GM10266 (cell line): Measurements from ENCODE around the gene ADTRP.

Experiments used
- DNase-seq: peaks from one replicate; pipeline ENCODE4 v3.0.0; 2012; ENCODE audit errors: extremely low spot score
- TF ChIP-seq, protein P1 (sequence below): IDR thresholded peaks from 2 replicates; pipeline ENCODE4 v1.5.1; 2012; ENCODE audit warnings: mild to moderate bottlenecking, low read depth; ENCODE audit not compliant: control insufficient read depth, insufficient read depth; ENCODE audit errors: missing control alignments

The ADTRP gene

DNA sequence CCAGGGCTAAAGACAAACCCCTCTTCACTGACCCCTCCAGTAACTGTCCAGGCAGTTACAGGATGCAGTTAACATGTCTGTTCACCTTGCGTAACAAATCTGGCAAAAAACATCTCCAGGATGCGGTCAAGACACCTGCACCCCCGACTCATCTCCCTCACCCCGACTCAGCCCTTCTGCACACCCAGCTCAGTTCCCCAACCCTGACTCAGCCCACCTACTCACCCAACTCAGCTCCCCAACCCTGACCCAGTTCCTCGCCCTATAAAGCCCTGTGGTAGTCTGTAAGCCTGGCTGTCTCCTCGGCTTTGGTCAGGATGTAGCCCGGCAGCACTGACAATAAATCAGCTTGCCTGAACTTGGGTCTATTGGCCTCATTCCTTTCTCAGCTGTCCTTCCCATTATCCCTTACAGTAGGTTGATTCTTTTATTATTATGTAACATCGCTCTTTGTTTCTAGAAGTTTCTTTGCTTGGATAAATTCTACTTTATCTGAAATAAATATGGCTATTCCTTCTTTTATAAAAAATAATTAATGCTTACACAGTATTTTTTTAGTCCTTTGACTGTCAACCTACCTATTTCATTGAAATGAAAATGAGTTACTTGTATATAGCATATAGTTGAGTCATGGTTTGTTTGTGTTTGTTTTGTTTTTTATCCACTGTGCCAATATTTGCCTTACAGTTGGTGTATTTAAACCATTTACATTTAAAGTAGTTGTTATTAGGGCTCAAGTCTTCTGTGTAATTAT lies 12.9 kb upstream of the ADTRP start:
- TF ChIP-seq, protein P1, sequence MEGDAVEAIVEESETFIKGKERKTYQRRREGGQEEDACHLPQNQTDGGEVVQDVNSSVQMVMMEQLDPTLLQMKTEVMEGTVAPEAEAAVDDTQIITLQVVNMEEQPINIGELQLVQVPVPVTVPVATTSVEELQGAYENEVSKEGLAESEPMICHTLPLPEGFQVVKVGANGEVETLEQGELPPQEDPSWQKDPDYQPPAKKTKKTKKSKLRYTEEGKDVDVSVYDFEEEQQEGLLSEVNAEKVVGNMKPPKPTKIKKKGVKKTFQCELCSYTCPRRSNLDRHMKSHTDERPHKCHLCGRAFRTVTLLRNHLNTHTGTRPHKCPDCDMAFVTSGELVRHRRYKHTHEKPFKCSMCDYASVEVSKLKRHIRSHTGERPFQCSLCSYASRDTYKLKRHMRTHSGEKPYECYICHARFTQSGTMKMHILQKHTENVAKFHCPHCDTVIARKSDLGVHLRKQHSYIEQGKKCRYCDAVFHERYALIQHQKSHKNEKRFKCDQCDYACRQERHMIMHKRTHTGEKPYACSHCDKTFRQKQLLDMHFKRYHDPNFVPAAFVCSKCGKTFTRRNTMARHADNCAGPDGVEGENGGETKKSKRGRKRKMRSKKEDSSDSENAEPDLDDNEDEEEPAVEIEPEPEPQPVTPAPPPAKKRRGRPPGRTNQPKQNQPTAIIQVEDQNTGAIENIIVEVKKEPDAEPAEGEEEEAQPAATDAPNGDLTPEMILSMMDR: no peak
- no peak for DNase-seq

DNA sequence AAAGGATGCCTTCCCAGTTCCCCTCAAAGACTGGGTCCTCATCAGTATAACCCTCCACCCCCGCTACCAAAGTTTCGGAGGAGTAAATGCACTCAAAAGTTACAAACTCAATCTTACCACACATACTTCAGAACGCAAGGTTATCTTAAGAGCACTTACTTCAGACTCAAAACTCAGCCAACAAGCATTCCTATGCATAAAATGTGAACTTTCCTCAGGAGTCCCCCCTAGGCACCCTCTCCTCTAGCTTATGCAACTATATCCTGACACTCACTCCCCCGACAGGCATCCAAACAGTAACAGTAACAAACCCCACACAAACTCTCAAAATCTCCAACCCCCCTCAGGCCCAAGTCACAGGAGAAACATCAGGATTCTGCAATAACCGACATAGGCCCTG lies 11.1 kb upstream of the ADTRP start:
- TF ChIP-seq, protein P1: no peak
- no peak for DNase-seq

DNA sequence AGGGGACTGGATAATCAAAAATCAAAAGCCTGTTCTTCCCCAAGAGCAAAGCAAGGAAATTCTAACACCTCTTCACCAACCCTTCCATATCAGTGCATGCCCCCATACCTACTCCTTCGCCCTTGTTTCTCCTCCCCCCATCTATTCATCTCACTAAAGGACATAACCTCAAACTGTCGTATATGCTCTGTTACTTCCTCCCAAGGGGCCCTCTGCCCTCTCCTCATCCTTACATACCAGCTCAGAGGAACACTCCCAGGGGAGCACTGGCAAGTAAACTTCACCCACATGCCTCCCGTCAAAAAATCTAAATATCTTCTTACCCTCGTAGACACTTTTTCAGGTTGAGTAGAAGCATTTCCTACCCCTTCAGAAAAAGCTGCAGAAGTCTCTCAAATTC lies 9.4 kb upstream of the ADTRP start:
- TF ChIP-seq, protein P1: no peak

DNA sequence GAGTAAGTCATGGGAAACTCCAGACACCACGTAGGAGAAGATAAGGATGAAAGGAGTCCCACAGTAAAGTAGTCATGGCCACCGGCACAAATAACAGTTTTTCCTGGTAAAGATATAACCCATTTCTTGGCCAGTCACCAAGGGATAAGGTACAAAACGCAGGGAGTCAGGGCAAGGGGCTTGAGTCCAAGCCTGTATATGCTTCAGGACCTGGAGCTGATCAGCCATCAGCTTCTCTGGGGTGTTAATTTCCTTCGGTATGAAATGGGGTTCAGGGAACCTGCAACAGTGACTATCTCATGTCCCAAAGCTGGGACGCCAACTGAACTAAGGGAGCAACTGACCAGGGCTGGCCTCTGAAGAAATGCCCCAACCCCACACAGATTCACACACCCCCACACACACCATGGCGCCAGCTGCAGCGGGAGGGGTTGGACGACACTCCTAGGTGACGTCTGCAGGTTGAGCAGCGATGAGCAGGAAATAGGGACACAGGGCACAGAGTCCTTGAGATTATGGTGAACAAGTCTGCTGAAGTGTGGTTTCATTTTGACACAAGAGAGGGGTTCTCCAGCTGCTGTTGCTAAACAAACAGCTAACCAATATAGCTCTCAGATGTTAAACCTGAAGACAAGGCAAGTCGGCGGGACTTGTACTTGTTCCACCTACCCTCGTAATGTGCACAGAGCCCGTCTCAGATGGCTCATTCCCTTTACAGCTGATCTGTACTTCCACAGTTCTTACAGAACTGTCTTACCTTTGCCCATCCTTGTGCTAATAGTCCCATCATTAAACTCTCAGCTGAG lies 7.4 kb upstream of the ADTRP start:
- TF ChIP-seq, protein P1: no peak

More for the DNA sequence above, 9.4 kb upstream of the ADTRP start:
- DNase-seq: no peak

DNA sequence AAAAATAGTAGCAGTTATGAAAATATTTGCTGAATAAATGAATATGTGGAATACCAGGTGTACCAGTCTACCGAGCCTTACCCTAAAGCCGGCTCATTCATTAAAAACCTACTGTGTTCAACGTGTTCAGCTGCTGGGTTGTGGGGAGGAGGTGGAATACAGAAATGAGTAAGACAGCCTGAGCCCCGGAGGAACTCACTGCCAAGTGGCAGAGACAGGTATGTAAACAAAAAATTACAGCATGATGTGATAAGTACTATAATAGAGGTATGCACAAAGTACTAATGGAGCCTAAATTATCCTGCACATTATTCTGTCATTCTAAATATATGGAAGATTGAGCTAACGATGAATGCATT lies 6.8 kb upstream of the ADTRP start:
- DNase-seq: peak; percentile 61
- TF ChIP-seq, protein P1: no peak

More for the DNA sequence above, 7.4 kb upstream of the ADTRP start:
- peak; percentile 82 for DNase-seq

DNA sequence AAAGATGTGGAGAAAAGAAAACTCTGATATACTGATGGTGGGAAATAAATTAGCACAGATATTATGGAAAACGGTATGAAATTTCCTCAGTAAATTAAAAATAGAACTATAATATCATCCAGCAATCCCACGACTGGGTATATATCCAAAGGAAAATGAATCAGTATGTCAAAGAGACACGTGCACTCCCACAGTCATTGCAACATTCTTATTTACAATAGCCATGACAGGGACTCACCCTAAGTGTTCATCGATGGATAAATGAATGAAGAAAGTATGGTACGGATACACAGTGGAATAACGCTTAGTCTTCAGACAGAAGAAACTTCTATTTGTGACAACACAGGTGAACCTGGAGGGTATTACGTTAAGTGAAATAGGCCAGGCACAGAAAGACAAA lies 5.7 kb upstream of the ADTRP start:
- TF ChIP-seq, protein P1: no peak
- DNase-seq: no peak
